Hepatic stellate cell (primary cell): Measurements from ENCODE around the gene LST1.
"Not testable (repeated sequence)": the region's sequence is repeated elsewhere in the genome, so short reads cannot be mapped to it uniquely, and the experiment has no call there.

ENCODE experiments used
- DNase-seq: peaks from one replicate; pipeline ENCODE4 v3.0.0; 2011; ENCODE audit warnings: low spot score

LST1 gene

DNA sequence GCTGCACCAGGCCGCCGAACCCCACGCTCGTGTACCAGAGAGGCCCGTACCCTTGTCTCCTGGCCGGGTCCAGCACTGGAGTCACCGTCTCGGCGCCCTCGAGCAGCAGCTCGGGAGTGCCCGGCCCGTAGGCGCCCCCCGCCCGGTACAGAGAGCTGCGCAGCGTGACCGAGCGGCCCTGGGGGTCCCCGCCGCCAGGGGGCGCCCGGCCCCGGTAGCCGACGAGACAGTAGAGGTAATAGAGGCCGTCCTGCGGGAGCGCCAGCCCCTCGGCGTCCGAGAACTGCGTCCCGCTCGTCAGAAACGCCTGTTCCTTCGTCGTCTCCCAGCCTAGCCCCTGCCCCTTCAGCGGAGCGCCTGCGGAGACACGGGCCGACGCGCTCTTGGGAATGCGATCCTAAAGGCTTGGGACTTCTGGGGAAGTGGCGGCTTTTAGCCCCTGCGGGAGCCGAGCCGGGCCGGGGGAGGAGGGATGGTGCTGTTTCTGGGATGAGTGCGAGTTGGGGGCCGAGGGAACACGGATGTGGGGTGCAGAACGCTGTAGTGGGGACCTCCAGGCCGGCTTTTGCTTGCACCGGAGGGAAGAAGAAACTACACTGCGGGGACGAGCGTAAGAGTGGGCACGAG lies 5.2 kb upstream of the LST1 start:
- DNase-seq: peak; percentile 90

DNA sequence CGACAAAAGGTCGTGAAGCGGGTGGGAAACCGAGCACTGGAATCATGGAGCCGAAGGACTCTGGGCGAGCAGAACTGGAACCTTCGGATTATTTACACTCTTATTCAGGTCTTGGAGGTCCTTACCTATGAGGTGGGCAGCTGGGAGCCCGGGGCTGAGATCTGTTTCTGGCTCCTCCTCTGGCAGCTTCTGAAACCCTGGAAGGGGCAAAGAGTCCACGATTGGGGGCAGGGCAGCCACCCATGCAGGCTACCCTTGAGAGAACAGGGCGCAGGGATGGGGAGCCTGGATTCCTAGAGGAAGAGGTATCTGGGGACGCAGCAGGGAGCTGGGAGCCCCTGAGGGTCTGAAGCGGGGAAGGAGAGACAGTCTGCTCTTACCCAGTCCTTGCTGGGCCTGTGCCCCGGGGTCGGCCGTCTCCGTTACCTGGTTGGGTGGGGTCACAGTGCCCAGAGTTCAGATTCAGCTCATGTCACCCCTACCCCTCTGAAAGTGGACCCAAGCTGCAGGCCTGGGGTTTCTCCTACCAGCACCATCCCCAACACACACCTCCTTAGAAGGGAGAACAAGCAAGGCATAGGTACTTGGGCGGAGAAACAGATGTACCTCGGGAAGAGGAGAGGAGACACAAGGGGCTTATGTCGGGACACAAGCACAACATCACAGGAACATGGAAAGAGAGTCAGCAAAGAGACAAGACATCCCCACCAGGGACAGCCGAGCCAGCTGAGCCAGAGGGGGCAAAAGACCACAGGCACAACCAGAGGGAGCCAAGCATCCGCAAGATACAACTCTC lies 4.4 kb upstream of the LST1 start:
- no peak for DNase-seq

GRCh38 chr6:31582230-31582643 lies 3.8 kb upstream of the LST1 start, which contains the start of gene LTB:
Gene LTB (minus strand): TSS chr6:31582424. CDS start chr6:31582417, 7 bp downstream.
- DNase-seq: no peak

DNA sequence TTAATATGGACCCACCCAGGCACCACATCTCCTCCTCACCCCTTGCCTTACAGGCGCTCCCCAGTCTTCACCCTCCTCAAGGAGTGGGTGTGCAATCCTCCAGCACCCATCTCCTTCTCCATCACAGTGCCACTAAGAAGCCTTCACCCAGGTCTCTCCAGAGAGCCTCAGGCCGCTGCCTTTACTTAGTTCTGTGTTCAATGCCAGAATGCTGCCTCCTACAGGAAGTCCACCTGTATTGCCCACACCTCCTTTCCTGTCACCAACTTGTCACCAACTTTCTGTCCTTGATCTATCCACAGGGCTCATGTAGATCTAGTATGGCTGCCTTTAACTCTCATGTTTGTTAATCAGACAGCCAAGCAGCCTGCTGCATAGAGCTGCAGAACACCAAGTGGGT lies 586 bp upstream of the LST1 start:
- no peak for DNase-seq

- DNase-seq: no peak
These were observed 663 bp downstream of the LST1 start for GRCh38 chr6:31586599-31587281.

- no peak for DNase-seq
These were observed 2.0 kb downstream of the LST1 start for GRCh38 chr6:31587791-31588777.

GRCh38 chr6:31588871-31589650 lies 3.0 kb downstream of the LST1 start:
- DNase-seq: no peak

DNA sequence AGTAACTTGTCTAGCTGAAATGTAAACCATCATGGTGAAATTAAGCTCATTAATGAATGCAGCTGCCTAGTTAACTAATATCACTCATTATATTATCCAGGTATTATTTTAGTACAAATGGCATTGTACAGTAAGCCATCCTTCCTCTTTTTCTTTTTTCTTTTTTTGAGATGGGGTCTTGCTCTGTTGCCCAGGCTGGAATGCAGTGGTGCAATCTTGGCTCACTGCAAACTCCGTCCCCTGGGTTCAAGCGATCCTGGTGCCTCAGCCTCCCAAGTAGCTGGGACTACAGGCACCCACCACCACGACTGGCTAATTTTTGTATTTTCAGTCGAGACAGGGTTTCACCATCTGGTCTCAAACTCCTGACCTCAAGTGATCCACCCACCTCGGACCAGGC lies 4.6 kb downstream of the LST1 start:
- not testable (repeated sequence) for DNase-seq

DNA sequence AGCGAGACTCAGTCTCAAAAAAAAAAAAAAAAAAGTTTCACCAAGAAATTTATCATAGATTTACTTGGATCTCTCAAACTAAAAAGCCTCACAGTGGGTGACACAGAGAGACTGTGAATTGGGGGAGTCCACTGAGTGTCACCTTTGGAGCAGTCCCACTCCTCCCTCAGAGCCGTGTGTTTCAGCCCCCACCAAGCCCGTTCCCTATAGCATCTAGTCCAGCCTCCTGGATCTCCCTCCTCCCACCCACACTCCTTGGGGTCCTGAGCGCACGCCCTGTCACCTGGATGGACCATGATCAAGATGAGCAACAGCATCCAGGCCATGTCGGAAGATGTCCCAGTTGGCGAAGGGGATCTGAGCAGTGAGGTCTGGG lies 6.3 kb downstream of the LST1 start:
- no peak for DNase-seq

GRCh38 chr6:31597006-31597405 lies 10.9 kb downstream of the LST1 start:
- no peak for DNase-seq

- DNase-seq: no peak
These were observed 21.2 kb downstream of the LST1 start for GRCh38 chr6:31607317-31607716.

DNA sequence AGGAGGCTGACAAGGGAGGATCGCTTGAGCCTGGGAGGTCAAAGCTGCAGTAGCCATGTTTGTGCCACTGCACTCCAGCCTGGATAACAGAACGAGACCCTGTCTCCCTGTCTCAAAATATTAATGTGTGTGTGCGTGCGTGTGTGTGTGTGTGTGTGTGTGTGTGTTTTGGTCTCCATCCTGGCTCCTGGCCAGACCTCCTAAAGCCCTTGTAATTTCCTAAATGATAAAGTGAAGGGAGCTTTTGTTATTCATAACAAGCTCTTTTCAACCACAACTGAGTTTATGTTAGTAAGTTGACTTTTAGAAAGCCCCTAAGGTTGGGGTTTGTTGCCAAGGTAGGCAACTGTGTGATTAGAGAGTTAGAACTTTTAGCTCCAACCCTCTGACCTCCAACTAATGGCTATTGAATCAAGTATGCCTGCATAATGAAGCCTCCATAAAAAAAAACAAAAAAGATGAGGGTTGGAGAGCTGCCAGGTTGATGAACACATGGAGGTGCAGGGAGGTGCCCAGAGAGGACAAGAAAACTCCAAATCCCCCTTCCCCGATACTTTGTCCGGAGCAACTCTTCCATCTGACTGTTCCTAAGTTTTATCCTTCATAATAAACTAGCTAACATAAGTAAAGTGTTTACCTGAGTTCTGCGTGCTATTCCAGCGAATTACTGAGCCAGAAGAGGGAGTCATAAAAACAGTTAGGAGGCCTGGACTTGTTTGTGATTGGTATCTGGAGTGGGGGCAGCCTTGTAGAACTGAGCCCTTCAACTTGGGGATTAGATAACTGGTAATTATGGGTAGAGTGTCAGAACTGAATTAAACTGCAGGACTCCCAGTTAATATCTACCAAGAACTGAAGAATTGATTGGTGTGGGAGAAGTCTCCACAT lies 23.7 kb downstream of the LST1 start:
- no peak for DNase-seq

- no peak for DNase-seq
These were observed 24.9 kb downstream of the LST1 start for GRCh38 chr6:31610968-31611367.

DNA sequence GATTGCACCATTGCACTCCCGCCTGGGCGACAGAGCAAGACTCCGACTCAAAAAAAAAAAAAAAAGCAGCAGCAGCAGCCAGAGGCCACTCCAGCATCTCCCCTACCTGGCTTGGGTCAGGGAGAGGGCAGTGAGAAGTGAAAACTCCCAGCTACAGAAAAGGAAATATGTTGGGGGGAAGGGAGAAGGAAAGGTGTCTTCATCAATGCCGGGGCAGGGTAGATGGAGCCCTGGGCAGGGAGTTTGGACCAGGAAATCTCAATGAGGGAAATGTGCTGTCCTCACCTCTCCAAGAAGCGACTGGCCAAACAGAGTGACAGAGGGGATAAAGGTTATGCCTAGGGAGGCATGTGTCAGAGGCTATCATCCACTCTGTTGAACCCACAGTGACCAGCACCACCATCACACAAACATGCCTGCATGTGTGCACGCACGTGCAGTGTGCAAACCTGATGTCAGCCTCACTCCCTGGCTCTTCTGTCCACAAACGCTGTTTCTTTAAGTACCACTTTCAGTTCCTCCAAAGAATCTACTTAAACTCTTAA lies 28.1 kb downstream of the LST1 start:
- no peak for DNase-seq

- DNase-seq: no peak
These were observed 28.9 kb downstream of the LST1 start, which contains the start of gene AIF1 for GRCh38 chr6:31614684-31615578. Gene AIF1 (plus strand): TSS chr6:31615234. CDS start chr6:31615330, 96 bp downstream.

GRCh38 chr6:31615748-31616147 lies 29.7 kb downstream of the LST1 start:
- no peak for DNase-seq

GRCh38 chr6:31617010-31617409 lies 30.9 kb downstream of the LST1 start:
- no peak for DNase-seq

- peak; percentile 98 for DNase-seq
These were observed 33.9 kb downstream of the LST1 start for GRCh38 chr6:31619805-31620585.
